Left hindlimb (tissue), 1 donor: ENCODE data around the gene MEI1.
"Not testable (repeated sequence)": the region's sequence is repeated elsewhere in the genome, so short reads cannot be mapped to it uniquely, and the experiment has no call there.

Experiments
- DNase-seq: peaks from one replicate; pipeline ENCODE4 v3.0.0-alpha.2; 2018

MEI1 gene

GRCh38 chr22:41823797-41824196 is 124.5 kb downstream of the MEI1 start:
- no peak for DNase-seq

- no peak for DNase-seq
Observed at GRCh38 chr22:41825376-41825775, 126.1 kb downstream of the MEI1 start.

- DNase-seq, result no peak
Observed at GRCh38 chr22:41826021-41826420, 126.7 kb downstream of the MEI1 start.

- DNase-seq, result no peak
Observed at GRCh38 chr22:41826430-41827383, 127.4 kb downstream of the MEI1 start.

GRCh38 chr22:41827671-41828070 is 128.4 kb downstream of the MEI1 start:
- no peak for DNase-seq

GRCh38 chr22:41828516-41828915 is 129.2 kb downstream of the MEI1 start:
- DNase-seq, result no peak

- DNase-seq, result no peak
Observed at GRCh38 chr22:41830174-41830573, 130.9 kb downstream of the MEI1 start.

GRCh38 chr22:41831383-41831782 is 132.1 kb downstream of the MEI1 start:
- no peak for DNase-seq

GRCh38 chr22:41831828-41832552 is 132.7 kb downstream of the MEI1 start:
- no peak for DNase-seq

- DNase-seq, result peak; percentile 100
Observed at GRCh38 chr22:41832553-41833368, 133.5 kb downstream of the MEI1 start, which contains the start of gene SREBF2. SREBF2 (plus strand) TSS chr22:41833105; CDS start chr22:41833271, 166 bp downstream.

- peak; percentile 65 for DNase-seq
Observed at GRCh38 chr22:41833369-41834004, 134.2 kb downstream of the MEI1 start.

GRCh38 chr22:41834005-41834944 is 135.0 kb downstream of the MEI1 start:
- no peak for DNase-seq

GRCh38 chr22:41835462-41835861 is 136.2 kb downstream of the MEI1 start:
- DNase-seq, result not testable (repeated sequence)

- no peak for DNase-seq
Observed at GRCh38 chr22:41836551-41836950, 137.2 kb downstream of the MEI1 start.

- DNase-seq, result no peak
Observed at GRCh38 chr22:41838842-41839618, 139.7 kb downstream of the MEI1 start.

- no peak for DNase-seq
Observed at GRCh38 chr22:41840216-41840615, 140.9 kb downstream of the MEI1 start.

- DNase-seq, result no peak
Observed at GRCh38 chr22:41841085-41841712, 141.9 kb downstream of the MEI1 start.

GRCh38 chr22:41842996-41843970 is 144.0 kb downstream of the MEI1 start:
- DNase-seq, result no peak

- no peak for DNase-seq
Observed at GRCh38 chr22:41844036-41844435, 144.7 kb downstream of the MEI1 start.
